ENCODE measurements around the gene DLGAP4.

DLGAP4 gene

GRCh38 chr20:36405255-36405654, 99.1 kb downstream of the DLGAP4 start:
- ChIA-PET CTCF (no interaction called here), POLR2A (no interaction called here)
- H3K4me3 ChIP-seq (ENCODE audit: low read depth, low read length) = no peak overlapping the region
- TF ChIP-seq CTCF (IDR thresholded peaks at IDR 0.05; ENCODE audit: insufficient read depth, low read length, missing control alignments) = no peak
- DNase-seq (ENCODE audit: low read depth, low spot score) = no peak

GRCh38 chr20:36407199-36407733, 101.1 kb downstream of the DLGAP4 start:
- POLR2A ChIA-PET = no interaction called here
- no peak overlapping the region for H3K4me3 ChIP-seq (ENCODE audit: low read depth, low read length)
- CTCF ChIA-PET = no interaction called here
- no peak for TF ChIP-seq CTCF (IDR thresholded peaks at IDR 0.05; ENCODE audit: insufficient read depth, low read length, missing control alignments)
- DNase-seq (ENCODE audit: low read depth, low spot score) = no peak

GRCh38 chr20:36408219-36408618, 102.1 kb downstream of the DLGAP4 start:
- POLR2A ChIA-PET = no interaction called here
- no peak for DNase-seq (ENCODE audit: low read depth, low spot score)
- CTCF ChIA-PET = no interaction called here
- no peak overlapping the region for H3K4me3 ChIP-seq (ENCODE audit: low read depth, low read length)
- no peak for TF ChIP-seq CTCF (IDR thresholded peaks at IDR 0.05; ENCODE audit: insufficient read depth, low read length, missing control alignments)

- H3K4me3 ChIP-seq (ENCODE audit: low read depth, low read length) = no peak overlapping the region
- no peak for TF ChIP-seq CTCF (IDR thresholded peaks at IDR 0.05; ENCODE audit: insufficient read depth, low read length, missing control alignments)
- ChIA-PET POLR2A (no interaction called here), CTCF (no interaction called here)
- no peak for DNase-seq (ENCODE audit: low read depth, low spot score)
These were observed 105.8 kb downstream of the DLGAP4 start for GRCh38 chr20:36411861-36412454.

GRCh38 chr20:36415475-36416002, 109.4 kb downstream of the DLGAP4 start:
- H3K4me3 ChIP-seq (ENCODE audit: low read depth, low read length) = no peak overlapping the region
- TF ChIP-seq CTCF (IDR thresholded peaks at IDR 0.05; ENCODE audit: insufficient read depth, low read length, missing control alignments) = no peak
- ChIA-PET CTCF (no interaction called here), POLR2A (no interaction called here)
- no peak for DNase-seq (ENCODE audit: low read depth, low spot score)

- H3K4me3 ChIP-seq (ENCODE audit: low read depth, low read length) = no peak overlapping the region
- no peak for TF ChIP-seq CTCF (IDR thresholded peaks at IDR 0.05; ENCODE audit: insufficient read depth, low read length, missing control alignments)
- ChIA-PET POLR2A (no interaction called here), CTCF (interaction anchor here (1.8 to 2.0 kb wide), 2 partner anchors 20 to 35 kb away, joined by 3 to 7 read pairs; no protein-coding TSS in a partner anchor)
- DNase-seq (ENCODE audit: low read depth, low spot score) = no peak
These were observed 112.6 kb downstream of the DLGAP4 start for GRCh38 chr20:36418711-36419110.

All from AG04449 (cell line).